ENCODE results near the gene ATP1A2. TPM values are rescaled to one million over a fixed set of nuclear protein-coding genes. Genes with fewer than 3 reads are reported as not detected.

The ATP1A2 gene
- total and polyA plus RNA-seq, 2 of the 8 experiments (the other 6 are each of a cell fraction or from before 2014, with no cell fraction given), result 39.7 to 40.8 TPM

DNA sequence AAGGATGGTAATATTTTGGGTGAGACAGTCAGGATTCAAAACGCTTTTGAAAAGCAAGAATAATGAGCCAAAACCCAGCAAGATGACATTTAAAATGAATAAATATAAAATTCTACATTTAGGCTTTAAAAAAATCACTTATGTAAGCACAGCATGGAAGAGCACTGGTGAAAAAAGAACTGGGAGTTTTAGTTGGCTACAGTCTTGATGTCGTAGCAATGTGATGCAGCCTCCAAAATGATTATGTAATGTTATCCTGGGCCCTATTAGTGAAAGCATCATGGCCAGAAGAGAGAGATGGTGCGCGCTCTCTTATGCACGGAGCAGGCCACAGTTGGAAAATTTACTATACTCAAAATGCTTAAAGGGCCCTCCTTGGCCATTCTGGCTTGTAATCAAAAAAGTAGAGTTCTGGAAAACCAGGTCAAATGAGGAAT is 29.1 kb upstream of the ATP1A2 start:
- Histone ChIP-seq H4K20me1 (replicated peaks in 1 of 2; ENCODE audit: control insufficient read depth in 1 of 2, insufficient read depth in 2 of 2, low read length in 2 of 2) (no peaks in the 10 kb centered on the region), H4K8ac (ENCODE audit: extremely low read depth, insufficient read depth, low read length) (no peak overlapping the region), H3K56ac (replicated peaks; ENCODE audit: insufficient read length, low read depth, low read length) (no peak overlapping the region), H3K14ac (ENCODE audit: insufficient read length) (no peak overlapping the region), H2AK5ac (ENCODE audit: low read depth, low read length) (no peak overlapping the region), H3K27me3 (replicated peaks in 1 of 4; ENCODE audit: control insufficient read depth in 3 of 4, extremely low read depth in 1 of 4, insufficient read depth in 3 of 4, low read length in 3 of 4) (peaks cover 0 to 33% (median 26%) of the 10 kb centered on the region in 4 experiments; a peak in 6 of 7 replicates), H3K4me1 (replicated peaks in 1 of 4; ENCODE audit: control insufficient read depth in 3 of 4, insufficient read depth in 4 of 4, low read length in 3 of 4) (peaks cover 0 to 5% (median 3%) of the 10 kb centered on the region in 4 experiments; a peak in 4 of 7 replicates), H4K5ac (ENCODE audit: insufficient read length, low read depth, low read length) (no peak overlapping the region), H2AFZ (ENCODE audit: low read length) (no peak overlapping the region), H2BK120ac (replicated peaks; ENCODE audit: low read depth, low read length) (no peak overlapping the region), H3K4me3 (ENCODE audit: extremely low read depth in 1 of 4, insufficient read depth in 2 of 4, low read depth in 3 of 4, low read length in 4 of 4) (no peak overlapping the region), H3K4me2 (ENCODE audit: insufficient read depth in 1 of 2, low read depth in 2 of 2, low read length in 2 of 2) (no peak overlapping the region), H3K23me2 (ENCODE audit: low read depth, low read length) (no peaks in the 10 kb centered on the region; the same call in 1 of the 2 replicates), H3K79me1 (ENCODE audit: low read depth, low read length) (no peaks in the 10 kb centered on the region; the same call in 1 of the 2 replicates), H3K9me3 (ENCODE audit: insufficient read depth in 2 of 2, low read depth in 1 of 2, low read length in 1 of 2) (peaks cover 0 to 4% of the 10 kb centered on the region in 2 experiments; a peak in 1 of 4 replicates), H3K27ac (ENCODE audit: low read depth, low read length) (no peak overlapping the region), H2BK12ac (ENCODE audit: low read depth, low read length) (no peak overlapping the region), H4K91ac (replicated peaks; ENCODE audit: insufficient read length, low read length) (no peak overlapping the region), H3K18ac (ENCODE audit: extremely low read depth, low read length) (no peak overlapping the region), H3K23ac (ENCODE audit: insufficient read length) (no peak overlapping the region), H3K4ac (replicated peaks; ENCODE audit: insufficient read length, low read depth, low read length) (no peak overlapping the region), H3K79me2 (ENCODE audit: control insufficient read depth in 1 of 2, insufficient read depth in 2 of 2, low read length in 2 of 2) (no peaks in the 10 kb centered on the region), H3K9ac (replicated peaks in 1 of 4; ENCODE audit: extremely low read depth in 1 of 4, low read depth in 3 of 4, low read length in 3 of 4) (no peak overlapping the region), H3K36me3 (ENCODE audit: control insufficient read depth in 2 of 4, insufficient read depth in 4 of 4, low read length in 3 of 4) (peaks cover 0 to 7% (median 3%) of the 10 kb centered on the region in 4 experiments; a peak in 5 of 8 replicates), H2BK20ac (ENCODE audit: low read length) (no peak overlapping the region), H2BK15ac (ENCODE audit: low read length) (no peak overlapping the region), H2BK5ac (ENCODE audit: low read depth, low read length) (no peak overlapping the region)
- DNase-seq (ENCODE audit: low read depth in 1 of 2, low spot score in 2 of 2) (no peak), FAIRE-seq (no peak)
- 93% methylated on average over 5 of the region's 5 CpGs; no CpG with 5 or more reads in 1 of the 2 experiments for WGBS, 2 experiments (ENCODE audit: extremely low coverage in 1 of 2, insufficient coverage in 1 of 2, insufficient read length in 1 of 2, insufficient replicate concordance in 2 of 2, low coverage in 1 of 2, low lambda C conversion rate in 2 of 2, missing lambda C conversion rate in 1 of 2)
- POLR2A ChIA-PET (ENCODE audit: partially characterized antibody), result interaction anchor here (0.7 to 4.6 kb wide), 7 partner anchors 11 to 166 kb away, joined by 3 to 39 read pairs (median 5); partner anchors contain the start of gene IGSF8
- CTCF ChIA-PET (ENCODE audit: partially characterized antibody), result interaction anchor here (0.6 to 50.1 kb wide), 29 partner anchors 9 to 205 kb away, joined by 3 to 1874 read pairs (median 6); partner anchors contain the start of genes ATP1A2, IGSF8, KCNJ10 and PIGM
